GM12878 (cell line): Measurements from ENCODE around the gene TIMD4. TPM values are rescaled to one million over a fixed set of nuclear protein-coding genes. Genes with fewer than 3 reads are reported as not detected.
A peak's percentile ranks its signal among the peaks of the same experiment; 100 is the strongest.

Experiments
- BACH1 ChIP-seq: fragments of 450-650 bp; IDR thresholded peaks from 2 replicates; pipeline ENCODE4 v1.6.1; 2017; ENCODE audit warnings: mild to moderate bottlenecking, borderline replicate concordance
- BCL11A ChIP-seq: IDR thresholded peaks from 2 replicates; pipeline ENCODE4 v1.6.1; 2011; ENCODE audit warnings: low read depth, low read length
- CEBPZ ChIP-seq: fragments of 150-350 bp; IDR thresholded peaks from 2 replicates; pipeline ENCODE4 v1.6.1; 2016; ENCODE audit warnings: low read depth, low read length
- CHD1 ChIP-seq: IDR thresholded peaks from 2 replicates; pipeline ENCODE4 v1.6.1; 2012; ENCODE audit warnings: low read depth, low read length, improper control_type of control experiment
- CREM ChIP-seq: IDR thresholded peaks from 2 replicates; pipeline ENCODE4 v1.6.1; 2014; ENCODE audit warnings: antibody characterized with exemption, low read depth
- E2F4 ChIP-seq: IDR thresholded peaks from 2 replicates; pipeline ENCODE4 v1.6.1; 2012; ENCODE audit warnings: low read depth, low read length, improper control_type of control experiment
- GABPA ChIP-seq: IDR thresholded peaks from 2 replicates; pipeline ENCODE4 v1.6.1; 2014; ENCODE audit warnings: antibody characterized with exemption, low read depth, mild to moderate bottlenecking, inconsistent platforms
- IKZF2 ChIP-seq, 2 experiments: fragments of 450-650 bp; IDR thresholded peaks; 2 replicates each; pipeline ENCODE4 v1.6.1; 2017; ENCODE audit warnings: mild to moderate bottlenecking in 2 of 2, moderate library complexity in 2 of 2
- IRF4 ChIP-seq: IDR thresholded peaks from 2 replicates; pipeline ENCODE4 v1.6.1; 2011; ENCODE audit warnings: low read depth, low read length
- MEF2B ChIP-seq: fragments of 450-650 bp; IDR thresholded peaks from 2 replicates; pipeline ENCODE4 v1.6.1; 2018; ENCODE audit warnings: mild to moderate bottlenecking, moderate library complexity; ENCODE audit not compliant: partially characterized antibody, poor library complexity, severe bottlenecking
- MYB ChIP-seq: fragments of 150-350 bp; IDR thresholded peaks from 2 replicates; pipeline ENCODE4 v1.6.1; 2014; ENCODE audit warnings: mild to moderate bottlenecking, low read depth, low read length, borderline replicate concordance
- NFXL1 ChIP-seq: fragments of 450-650 bp; IDR thresholded peaks from 2 replicates; pipeline ENCODE4 v1.6.1; 2017; ENCODE audit warnings: antibody characterized with exemption, mild to moderate bottlenecking, borderline replicate concordance
- NR2C1 ChIP-seq: fragments of 450-650 bp; IDR thresholded peaks from 2 replicates; pipeline ENCODE4 v1.6.1; 2017; ENCODE audit warnings: antibody characterized with exemption, mild to moderate bottlenecking, moderate library complexity
- RAD51 ChIP-seq: fragments of 450-650 bp; IDR thresholded peaks from 2 replicates; pipeline ENCODE4 v1.6.1; 2016; ENCODE audit warnings: moderate library complexity, mild to moderate bottlenecking, inconsistent platforms
- SIX5 ChIP-seq: IDR thresholded peaks from 2 replicates; pipeline ENCODE4 v1.6.1; 2011; ENCODE audit warnings: mild to moderate bottlenecking, low read depth, low read length, moderate library complexity; ENCODE audit not compliant: severe bottlenecking
- STAT1 ChIP-seq: fragments of 450-650 bp; conservative IDR thresholded peaks from 2 replicates; pipeline ENCODE4 v1.6.1; 2014; ENCODE audit warnings: antibody characterized with exemption, mild to moderate bottlenecking
- STAT3 ChIP-seq: IDR thresholded peaks from 2 replicates; pipeline ENCODE4 v1.6.1; 2011; ENCODE audit warnings: low read depth, low read length, improper control_type of control experiment
- SUZ12 ChIP-seq: fragments of 200-600 bp; sonication (generic); IDR thresholded peaks from one replicate; pipeline ENCODE4 v1.6.1; 2018; ENCODE audit warnings: antibody characterized with exemption, mild to moderate bottlenecking; ENCODE audit not compliant: unreplicated experiment
- TCF7 ChIP-seq: IDR thresholded peaks from 2 replicates; pipeline ENCODE4 v1.6.1; 2014; ENCODE audit warnings: antibody characterized with exemption, borderline replicate concordance
- WRNIP1 ChIP-seq: IDR thresholded peaks from 2 replicates; pipeline ENCODE4 v1.6.1; 2011; ENCODE audit warnings: low read depth, low read length, improper control_type of control experiment, borderline replicate concordance
- ZBTB4 ChIP-seq: fragments of 450-650 bp; formaldehyde crosslinking; IDR thresholded peaks from 2 replicates; pipeline ENCODE4 v1.4.0; 2022; ENCODE audit warnings: mild to moderate bottlenecking, moderate library complexity
- ZNF384 ChIP-seq: IDR thresholded peaks from 2 replicates; pipeline ENCODE4 v1.6.1; 2012; ENCODE audit warnings: low read depth, mild to moderate bottlenecking, low read length, improper control_type of control experiment, borderline replicate concordance
- polyA plus RNA-seq, 11 experiments: library from polyadenylated mRNA; depleted of rRNA in 4 of 11; unstranded in 6 of 11; stranded (reverse) in 5 of 11; fragments of >200 nt; fragmentation: Nextera tagmentation in 4 of 11; fragmentation: Illumina TruSeq in 1 of 11; extraction: Ambion mirVana in 4 of 11; extraction: Trizol in 1 of 11; gene quantifications; 1 replicate in 1 of 11; 2 replicates in 10 of 11; pipeline versions ENCODE4 v1.2.1 to v1.2.3, GENCODE V29; 2011 to 2016; ENCODE audit warnings: inconsistent platforms in 2 of 11, missing spikeins in 2 of 11, low read depth in 1 of 11
- total RNA-seq, 4 experiments: library from RNA; depleted of rRNA in 3 of 4; stranded (reverse); fragments of >200 nt in 3 of 4; fragmentation: Illumina TruSeq in 1 of 4; extraction: Trizol in 1 of 4; gene quantifications; 2 replicates each; pipeline versions ENCODE4 v1.2.1 to v1.2.3, GENCODE V29; 2013 to 2021
- TF ChIP-seq, protein P1 (sequence below): IDR thresholded peaks from 2 replicates; pipeline ENCODE4 v1.6.1; 2011; ENCODE audit warnings: mild to moderate bottlenecking, low read depth, low read length, moderate library complexity; ENCODE audit not compliant: insufficient replicate concordance

The TIMD4 gene
- total and polyA plus RNA-seq, 10 of the 15 experiments (the other 5 are each of a cell fraction or from before 2014, with no cell fraction given), result 1.3 to 15.4 (median 5.3) TPM

DNA sequence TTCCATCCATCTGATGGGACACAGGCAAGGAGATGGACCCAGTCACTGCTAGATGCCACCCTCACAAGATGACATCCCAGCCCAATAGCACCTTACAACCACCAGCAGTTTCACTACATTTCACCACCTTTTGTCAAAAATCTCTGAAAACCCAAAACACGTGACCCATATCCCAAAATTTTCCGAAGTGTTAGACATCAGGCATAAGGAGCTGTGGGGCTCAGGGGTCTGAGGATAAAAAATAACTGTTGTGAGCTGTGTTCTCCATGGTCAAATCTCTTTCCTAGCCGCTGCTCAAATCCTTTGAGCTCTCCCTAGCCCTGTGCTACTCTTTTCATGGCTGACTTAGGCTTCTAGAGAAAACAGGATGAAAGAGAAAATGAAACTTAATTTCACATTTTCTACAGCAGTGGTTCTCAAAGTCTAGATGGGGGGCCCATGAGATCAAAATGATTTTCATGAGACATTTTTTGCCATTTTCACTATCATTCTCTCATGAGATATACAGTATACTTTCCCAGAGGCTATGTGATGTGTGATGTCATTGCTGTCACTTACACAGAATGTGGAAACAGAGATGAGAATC is 40.7 kb downstream of the TIMD4 start (continued):
- TF ChIP-seq CEBPZ (no peak), ZBTB4 (CRISPR knock-in tag) (no peak), SIX5 (no peak), CREM (0 out of 2 replicates have a peak, but pooled peaks have one; percentile 23), RAD51 (peak; percentile 91), BCL11A (no peak), WRNIP1 (0 out of 2 replicates have a peak, but pooled peaks have one; percentile 70), GABPA (no peak), IKZF2 (IDR thresholded peaks at IDR 0.05) (peak; percentile 81 to 84), CHD1 (0 out of 2 replicates have a peak, but pooled peaks have one; percentile 37), TCF7 (no peak), NFXL1 (no peak), MEF2B (peak; percentile 86), MYB (no peak), NR2C1 (no peak), ZNF384 (no peak), STAT1 (no peak), STAT3 (no peak), IRF4 (no peak), SUZ12 (no peak), E2F4 (no peak), BACH1 (no peak)
- TF ChIP-seq, protein P1, sequence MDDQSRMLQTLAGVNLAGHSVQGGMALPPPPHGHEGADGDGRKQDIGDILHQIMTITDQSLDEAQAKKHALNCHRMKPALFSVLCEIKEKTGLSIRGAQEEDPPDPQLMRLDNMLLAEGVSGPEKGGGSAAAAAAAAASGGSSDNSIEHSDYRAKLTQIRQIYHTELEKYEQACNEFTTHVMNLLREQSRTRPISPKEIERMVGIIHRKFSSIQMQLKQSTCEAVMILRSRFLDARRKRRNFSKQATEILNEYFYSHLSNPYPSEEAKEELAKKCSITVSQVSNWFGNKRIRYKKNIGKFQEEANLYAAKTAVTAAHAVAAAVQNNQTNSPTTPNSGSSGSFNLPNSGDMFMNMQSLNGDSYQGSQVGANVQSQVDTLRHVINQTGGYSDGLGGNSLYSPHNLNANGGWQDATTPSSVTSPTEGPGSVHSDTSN, result peak; percentile 37
